Liver (tissue), 9 donors: ENCODE data around the gene CYP2W1. TPM values are rescaled to one million over a fixed set of nuclear protein-coding genes. Genes with fewer than 3 reads are reported as not detected.

ENCODE experiments used
- DNase-seq: peaks from one replicate; pipeline ENCODE4 v3.0.0-alpha.2; 2017; ENCODE audit warnings: low spot score
- H3K27ac ChIP-seq, 2 donors: one replicate each; pipeline ENCODE4 v1.7.0; 2013; ENCODE audit warnings: inconsistent platforms in 2 of 2, low read length in 2 of 2, control low read depth in 1 of 2, low read depth in 1 of 2, mild to moderate bottlenecking in 1 of 2
- H3K27me3 ChIP-seq, 4 donors: one replicate each; pipeline versions ENCODE4 v1.6.1 to v1.7.0; 2013; ENCODE audit warnings: low read length in 3 of 4, inconsistent platforms in 1 of 4, mild to moderate bottlenecking in 1 of 4, moderate library complexity in 1 of 4; ENCODE audit not compliant: control insufficient read depth in 4 of 4, insufficient read depth in 4 of 4
- H3K36me3 ChIP-seq, 4 donors: one replicate each; pipeline versions ENCODE4 v1.6.1 to v1.7.0; 2013; ENCODE audit warnings: low read length in 3 of 4, mild to moderate bottlenecking in 3 of 4, low read depth in 1 of 4, moderate library complexity in 1 of 4; ENCODE audit not compliant: control insufficient read depth in 4 of 4, insufficient read depth in 3 of 4
- H3K4me1 ChIP-seq, 4 donors: one replicate each; pipeline versions ENCODE4 v1.6.1 to v1.7.0; 2013; ENCODE audit warnings: low read length in 3 of 4, mild to moderate bottlenecking in 3 of 4, moderate library complexity in 1 of 4; ENCODE audit not compliant: control insufficient read depth in 4 of 4, insufficient read depth in 4 of 4
- H3K4me3 ChIP-seq, 3 donors: one replicate each; pipeline versions ENCODE4 v1.6.1 to v1.7.0; 2013; ENCODE audit warnings: low read length in 3 of 3, control low read depth in 1 of 3, low read depth in 1 of 3, mild to moderate bottlenecking in 1 of 3
- H3K9ac ChIP-seq, 2 donors: one replicate each; pipeline ENCODE4 v1.7.0; 2013; ENCODE audit warnings: low read length in 2 of 2, mild to moderate bottlenecking in 2 of 2, moderate library complexity in 2 of 2, control low read depth in 1 of 2, low read depth in 1 of 2
- H3K9me3 ChIP-seq, 4 donors: one replicate each; pipeline versions ENCODE4 v1.6.1 to v1.7.0; 2013; ENCODE audit warnings: low read length in 3 of 4; ENCODE audit not compliant: control insufficient read depth in 4 of 4
- ATF3 ChIP-seq: IDR thresholded peaks from 2 replicates; pipeline ENCODE4 v1.6.1; 2016; ENCODE audit warnings: antibody characterized with exemption
- EGR1 ChIP-seq, 2 donors: IDR thresholded peaks; 2 replicates each; pipeline ENCODE4 v1.6.1; 2016 to 2018; ENCODE audit warnings: antibody characterized with exemption in 2 of 2, low read depth in 2 of 2
- FOXA1 ChIP-seq: IDR thresholded peaks from 2 replicates; pipeline ENCODE4 v1.6.1; 2016; ENCODE audit warnings: antibody characterized with exemption
- FOXA2 ChIP-seq: IDR thresholded peaks from 2 replicates; pipeline ENCODE4 v1.6.1; 2016; ENCODE audit warnings: antibody characterized with exemption
- HNF4A ChIP-seq, 2 donors: conservative IDR thresholded peaks; 2 replicates each; pipeline ENCODE4 v1.6.1; 2016; ENCODE audit warnings: antibody characterized with exemption in 2 of 2, mild to moderate bottlenecking in 2 of 2
- JUND ChIP-seq, 2 donors: IDR thresholded peaks; 2 replicates each; pipeline ENCODE4 v1.6.1; 2016; ENCODE audit warnings: antibody characterized with exemption in 2 of 2
- NR2F2 ChIP-seq: IDR thresholded peaks from 2 replicates; pipeline ENCODE4 v1.6.1; 2016; ENCODE audit warnings: antibody characterized with exemption
- RAD21 ChIP-seq, 2 donors: IDR thresholded peaks; 2 replicates each; pipeline ENCODE4 v1.6.1; 2016; ENCODE audit warnings: antibody characterized with exemption in 2 of 2, mild to moderate bottlenecking in 2 of 2
- REST ChIP-seq: IDR thresholded peaks from 2 replicates; pipeline ENCODE4 v1.6.1; 2016; ENCODE audit warnings: antibody characterized with exemption, mild to moderate bottlenecking
- RXRA ChIP-seq, 2 donors: IDR thresholded peaks; 2 replicates each; pipeline ENCODE4 v1.6.1; 2017 to 2018; ENCODE audit warnings: antibody characterized with exemption in 2 of 2, mild to moderate bottlenecking in 1 of 2
- SP1 ChIP-seq: IDR thresholded peaks from 2 replicates; pipeline ENCODE4 v1.6.1; 2018; ENCODE audit warnings: antibody characterized with exemption, mild to moderate bottlenecking
- TAF1 ChIP-seq: conservative IDR thresholded peaks from 2 replicates; pipeline ENCODE4 v1.6.1; 2016; ENCODE audit warnings: antibody characterized with exemption, mild to moderate bottlenecking
- YY1 ChIP-seq: IDR thresholded peaks from 2 replicates; pipeline ENCODE4 v1.6.1; 2016; ENCODE audit warnings: antibody characterized with exemption, mild to moderate bottlenecking
- ZBTB33 ChIP-seq: IDR thresholded peaks from 2 replicates; pipeline ENCODE4 v1.6.1; 2016; ENCODE audit warnings: antibody characterized with exemption
- WGBS: extraction: QIAGEN DNeasy Blood & Tissue Kit; methylation state at CpG from one replicate; pipeline ENCODE4 v1.1.7; 2013; 5-methylcytosine and 5-hydroxymethylcytosine counted together
- polyA plus RNA-seq, 2 donors: library from polyadenylated mRNA; stranded (reverse) in 1 of 2; unstranded in 1 of 2; fragments of 200-250 nt in 1 of 2; fragments of >200 nt in 1 of 2; fragmentation: Nextera tagmentation in 1 of 2; extraction: Ambion mirVana in 1 of 2; gene quantifications; one replicate each; pipeline versions ENCODE4 v1.2.1 to v1.2.3, GENCODE V29; 2013 to 2015
- total RNA-seq, 2 donors: library from RNA; depleted of rRNA; stranded (reverse); fragments of >200 nt; gene quantifications; one replicate each; pipeline ENCODE4 v1.2.3, GENCODE V29; 2014
- TF ChIP-seq, protein P1 (sequence below): IDR thresholded peaks from 2 replicates; pipeline ENCODE4 v1.6.1; 2016; ENCODE audit warnings: antibody characterized with exemption
- donor health status: healthy.
- donor health status: healthy.
- donor health status: healthy.
- donor health status: healthy.
- donor health status: healthy.

The CYP2W1 gene
- total and polyA plus RNA-seq, 4 donors: 0.28 TPM; not detected in 3

GRCh38 chr7:1004018-1004852, 21.3 kb downstream of the CYP2W1 start:
- Histone ChIP-seq H3K27me3 (no peaks in the 10 kb centered on the region), H3K36me3 (peaks cover 0 to 6% (median 2%) of the 10 kb centered on the region in 4 donors), H3K4me1 (no peaks in the 10 kb centered on the region), H3K4me3 (no peak overlapping the region), H3K27ac (no peak overlapping the region), H3K9me3 (no peaks in the 10 kb centered on the region), H3K9ac (no peak overlapping the region)
- no peak for DNase-seq
- TF ChIP-seq FOXA1: no peak
- TF ChIP-seq TAF1: no peak
- TF ChIP-seq REST: no peak
- TF ChIP-seq NR2F2: no peak
- TF ChIP-seq FOXA2: no peak
- TF ChIP-seq, protein P1, sequence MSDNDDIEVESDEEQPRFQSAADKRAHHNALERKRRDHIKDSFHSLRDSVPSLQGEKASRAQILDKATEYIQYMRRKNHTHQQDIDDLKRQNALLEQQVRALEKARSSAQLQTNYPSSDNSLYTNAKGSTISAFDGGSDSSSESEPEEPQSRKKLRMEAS: no peak
- no peak for TF ChIP-seq RXRA (IDR thresholded peaks at IDR 0.05)
- TF ChIP-seq YY1: no peak
- no peak for TF ChIP-seq SP1
- TF ChIP-seq HNF4A (conservative IDR thresholded peaks at IDR 0.05): no peak
- 95% methylated on average over 32 of the region's 32 CpGs for WGBS

GRCh38 chr7:1005303-1005702, 22.3 kb downstream of the CYP2W1 start:
- 97% methylated on average over 21 of the region's 21 CpGs for WGBS
- no peak for DNase-seq
- H3K9ac ChIP-seq: no peak overlapping the region
- no peaks in the 10 kb centered on the region for H3K4me1 ChIP-seq
- TF ChIP-seq FOXA2 (no peak), RXRA (IDR thresholded peaks at IDR 0.05) (no peak), YY1 (no peak), TAF1 (no peak), RAD21 (IDR thresholded peaks at IDR 0.05) (no peak), NR2F2 (no peak), JUND (IDR thresholded peaks at IDR 0.05) (no peak), EGR1 (IDR thresholded peaks at IDR 0.05; ENCODE audit: low read depth in 2 of 2) (no peak), ZBTB33 (no peak), SP1 (no peak), ATF3 (no peak)
- TF ChIP-seq, protein P1: no peak
- no peaks in the 10 kb centered on the region for H3K9me3 ChIP-seq
- H3K27me3 ChIP-seq: no peaks in the 10 kb centered on the region
- peaks cover 0 to 6% (median 2%) of the 10 kb centered on the region in 4 donors for H3K36me3 ChIP-seq
- H3K27ac ChIP-seq: no peak overlapping the region
- H3K4me3 ChIP-seq: no peak overlapping the region
